Heart left ventricle (tissue), 13 donors: ENCODE measurements around the gene BRD8.

Experiments used
- CTCF ChIP-seq, 12 donors: fragments of 200-600 bp; sonication (generic) in 4 of 12; IDR thresholded peaks; one replicate each; pipeline versions ENCODE4 v1.5.0 to v1.8.0; 2018 to 2022; ENCODE audit warnings: antibody characterized with exemption in 12 of 12, mild to moderate bottlenecking in 5 of 12
- POLR2A ChIP-seq, 2 donors: fragments of 450-650 bp; IDR thresholded peaks; one replicate each; pipeline ENCODE4 v1.6.1; 2017; ENCODE audit warnings: antibody characterized with exemption in 2 of 2, mild to moderate bottlenecking in 2 of 2, moderate library complexity in 2 of 2
- donor health status: ischemic (EF 13 %, LVEDD 7.1; RV severe dilation, severe dysfunction).
- donor health status: DM: no; HTN: yes; CAD: no.
- donor health status: DM: no; HTN: no; CAD: no.
- donor health status: ischemic (EF 25% LVEDD 6.9; RV normal size, moderate dysfunction).
- donor health status: ischemic (EF 25% LVEDD 5.7; RV mildly dilated, moderate dysfunction).
- donor health status: ischemic (EF 35%, LVEDD 5.7; RV mildly dilated, moderate dysfunction).
- donor health status: nonischemic (EF 11% LVEDD 7.7; RV severe dilation, severe dysfunction).
- donor health status: DM: yes; HTN: yes; CAD: no.
- donor health status: PGD.
- donor health status: ischemic (EF 29% LVEDD 5.4; RV normal size, mild dysfunction).
- donor health status: nonischemic (EF 23%, LVEDD 6.1; RV moderate dilation, normal function).

GRCh38 chr5:138163721-138164120 lies 14.7 kb downstream of the BRD8 start:
- no peak for TF ChIP-seq CTCF (IDR thresholded peaks at IDR 0.05)
- no peak for TF ChIP-seq POLR2A (IDR thresholded peaks at IDR 0.05)
